Activated CD4-positive, alpha-beta T cell treated with anti-CD3 and anti-CD28 coated beads for 36 hours (primary cell): ENCODE measurements around the gene VPS26C. TPM values are rescaled to one million over a fixed set of nuclear protein-coding genes. Genes with fewer than 3 reads are reported as not detected.

Source experiments
- ATAC-seq: fragments of 200-7000 bp; cut with Tn5 transposase; one replicate; pipeline ENCODE4 v1.10.0; 2021; ENCODE audit warnings: mild to moderate bottlenecking, moderate library complexity
- CTCF ChIA-PET: fragments of 350-600 bp; sonication (Branson Sonifier 250); formaldehyde crosslinking; loops from one replicate; lab custom pipeline; 2021; ENCODE audit warnings: antibody characterized with exemption; lab: Charles Lee
- POLR2A ChIA-PET: fragments of 350-600 bp; sonication (Branson Sonifier 250); formaldehyde crosslinking; loops from one replicate; lab custom pipeline; 2021; ENCODE audit warnings: antibody characterized with exemption, inconsistent platforms; lab: Charles Lee
- DNase-seq: peaks from one replicate; pipeline ENCODE4 v3.0.0-alpha.2; 2020
- H3K27ac Mint-ChIP-seq: one replicate; pipeline ENCODE4 v1.8.0; 2021; ENCODE audit warnings: mixed read lengths
- H3K27me3 Mint-ChIP-seq: one replicate; pipeline ENCODE4 v1.8.0; 2021; ENCODE audit warnings: mixed read lengths
- H3K36me3 Mint-ChIP-seq: one replicate; pipeline ENCODE4 v1.8.0; 2021; ENCODE audit warnings: low read depth, mixed read lengths
- H3K4me1 Mint-ChIP-seq: one replicate; pipeline ENCODE4 v1.8.0; 2021; ENCODE audit warnings: mixed read lengths
- H3K4me3 Mint-ChIP-seq: one replicate; pipeline ENCODE4 v1.8.0; 2021; ENCODE audit warnings: mild to moderate bottlenecking, moderate library complexity, mixed read lengths
- H3K9me3 Mint-ChIP-seq: one replicate; pipeline ENCODE4 v1.8.0; 2021; ENCODE audit warnings: low read depth, mixed read lengths
- intact Hi-C, 2 experiments: fragments of 100-400 bp; cut with DNase I in 1 of 2; cut with micrococcal nuclease in 1 of 2; formaldehyde crosslinking; loops; one replicate each; pipeline versions ENCODE4 v1.14.2 to v1.15.1; 2022 to 2024; cut with DNase I, micrococcal nuclease
- total RNA-seq, 2 experiments: library from RNA; stranded (reverse); gene quantifications; one replicate each; pipeline ENCODE4 v1.2.3, GENCODE V29; 2021

VPS26C gene
- total RNA-seq, 2 experiments from 2014 or later = 54.8 to 61.7 TPM

- Mint-ChIP-seq H3K36me3 (peaks cover 23% of the 10 kb centered on the region), H3K27me3 (no peaks in the 10 kb centered on the region), H3K4me3 (no peak overlapping the region), H3K9me3 (no peaks in the 10 kb centered on the region), H3K27ac (no peak overlapping the region), H3K4me1 (peaks cover 32% of the 10 kb centered on the region)
- ChIA-PET POLR2A (no interaction called here), CTCF (interaction anchor here (1.1 kb wide), 1 partner anchor 90 kb away, joined by 3 read pairs; no protein-coding TSS in a partner anchor)
- intact Hi-C loops = loop anchor here (5.0 to 10.0 kb wide), 4 partner anchors 193 to 1917 kb away; partner anchors contain the start of genes PIGP (in 1 of the 2), PSMG1 (in 1 of the 2) and TTC3 (in 1 of the 2)
- DNase-seq (no peak), ATAC-seq (no peak)
These were observed 2.3 kb downstream of the VPS26C start for GRCh38 chr21:37264808-37265207.

GRCh38 chr21:37263827-37264600 lies 3.1 kb downstream of the VPS26C start:
- Mint-ChIP-seq H3K4me1 (peaks cover 36% of the 10 kb centered on the region), H3K27me3 (no peaks in the 10 kb centered on the region), H3K27ac (no peak overlapping the region), H3K9me3 (no peaks in the 10 kb centered on the region), H3K36me3 (peaks cover 23% of the 10 kb centered on the region), H3K4me3 (no peak overlapping the region)
- ChIA-PET POLR2A (no interaction called here), CTCF (interaction anchor here (1.1 kb wide), 1 partner anchor 20 kb away, joined by 3 read pairs; no protein-coding TSS in a partner anchor)
- DNase-seq (no peak), ATAC-seq (no peak)
- intact Hi-C loops = loop anchor here in 1 of 2 experiments (10.0 kb wide), 1 partner anchor 201 kb away; no protein-coding TSS in a partner anchor

GRCh38 chr21:37259426-37259825 lies 7.7 kb downstream of the VPS26C start:
- Mint-ChIP-seq H3K27me3 (no peaks in the 10 kb centered on the region), H3K27ac (no peak overlapping the region), H3K4me3 (no peak overlapping the region), H3K9me3 (no peaks in the 10 kb centered on the region), H3K4me1 (peaks cover 34% of the 10 kb centered on the region), H3K36me3 (peaks cover 23% of the 10 kb centered on the region)
- intact Hi-C loops = loop anchor here (2.0 to 5.0 kb wide), 4 partner anchors 39 to 292 kb away; partner anchors contain the start of genes DYRK1A (in 1 of the 2), HLCS (in 1 of the 2), PIGP (in 1 of the 2) and TTC3 (in 1 of the 2)
- CTCF ChIA-PET = interaction anchor here (0.7 to 1.1 kb wide), 2 partner anchors 153 to 305 kb away, joined by 3 to 5 read pairs; no protein-coding TSS in a partner anchor
- POLR2A ChIA-PET = interaction anchor here (1.0 kb wide), 1 partner anchor 8 kb away, joined by 3 read pairs; no protein-coding TSS in a partner anchor
- no peak for ATAC-seq
- no peak for DNase-seq

GRCh38 chr21:37257967-37258877 lies 8.9 kb downstream of the VPS26C start:
- intact Hi-C loops = loop anchor here (1.0 to 5.0 kb wide), 6 partner anchors 9 to 306 kb away; partner anchors contain the start of genes VPS26C (in 2 of the 2), DYRK1A (in 1 of the 2), HLCS (in 1 of the 2) and PIGP (in 1 of the 2)
- H3K4me1 Mint-ChIP-seq = peaks cover 31% of the 10 kb centered on the region

GRCh38 chr21:37257511-37257966 lies 9.6 kb downstream of the VPS26C start:
- intact Hi-C loops = loop anchor here in 1 of 2 experiments (5.0 kb wide), 1 partner anchor 290 kb away; the partner anchor contains the start of gene HLCS
- peaks cover 31% of the 10 kb centered on the region for H3K4me1 Mint-ChIP-seq

More at GRCh38 chr21:37257967-37258877, 8.9 kb downstream of the VPS26C start:
- ChIA-PET POLR2A (interaction anchor here (0.6 to 1.5 kb wide), 5 partner anchors 9 to 306 kb away, joined by 3 to 7 read pairs (median 4); partner anchors contain the start of gene VPS26C), CTCF (interaction anchor here (0.6 to 1.3 kb wide), 3 partner anchors 9 to 306 kb away, joined by 3 to 5 read pairs (median 3); partner anchors contain the start of gene VPS26C)
- peak overlapping the region; percentile 93 for H3K27ac Mint-ChIP-seq
- H3K9me3 Mint-ChIP-seq = no peaks in the 10 kb centered on the region
- H3K27me3 Mint-ChIP-seq = no peaks in the 10 kb centered on the region
- peak overlapping the region; percentile 79 for H3K4me3 Mint-ChIP-seq
- DNase-seq (peak; percentile 92), ATAC-seq (peak; percentile 87)
- H3K36me3 Mint-ChIP-seq = peaks cover 21% of the 10 kb centered on the region

GRCh38 chr21:37253991-37254390 lies 13.1 kb downstream of the VPS26C start:
- Mint-ChIP-seq H3K4me1 (peaks cover 47% of the 10 kb centered on the region), H3K9me3 (no peaks in the 10 kb centered on the region), H3K4me3 (no peak overlapping the region), H3K27ac (no peak overlapping the region), H3K27me3 (no peaks in the 10 kb centered on the region), H3K36me3 (peaks cover 12% of the 10 kb centered on the region)
- CTCF ChIA-PET = interaction anchor here (1.7 kb wide), 1 partner anchor 26 kb away, joined by 5 read pairs; no protein-coding TSS in a partner anchor
- DNase-seq (no peak), ATAC-seq (no peak)
- POLR2A ChIA-PET = no interaction called here
- intact Hi-C loops = no loop called here

More at GRCh38 chr21:37257511-37257966, 9.6 kb downstream of the VPS26C start:
- CTCF ChIA-PET = no interaction called here
- H3K36me3 Mint-ChIP-seq = peaks cover 19% of the 10 kb centered on the region
- H3K9me3 Mint-ChIP-seq = no peaks in the 10 kb centered on the region
- H3K27me3 Mint-ChIP-seq = no peaks in the 10 kb centered on the region
- POLR2A ChIA-PET = interaction anchor here (0.6 to 1.5 kb wide), 5 partner anchors 9 to 307 kb away, joined by 3 to 7 read pairs (median 4); partner anchors contain the start of gene VPS26C
- ATAC-seq (peak; percentile 52), DNase-seq (no peak)
- H3K27ac Mint-ChIP-seq = peak overlapping the region; percentile 93
- H3K4me3 Mint-ChIP-seq = peak overlapping the region; percentile 79

GRCh38 chr21:37251294-37251634 lies 15.9 kb downstream of the VPS26C start:
- Mint-ChIP-seq H3K4me3 (no peak overlapping the region), H3K36me3 (peaks cover 10% of the 10 kb centered on the region), H3K4me1 (peaks cover 48% of the 10 kb centered on the region), H3K27me3 (no peaks in the 10 kb centered on the region), H3K27ac (no peak overlapping the region), H3K9me3 (no peaks in the 10 kb centered on the region)
- ATAC-seq (no peak), DNase-seq (no peak)
- intact Hi-C loops = no loop called here
- ChIA-PET POLR2A (no interaction called here), CTCF (no interaction called here)

- POLR2A ChIA-PET = no interaction called here
- DNase-seq (no peak), ATAC-seq (no peak)
- intact Hi-C loops = no loop called here
- peaks cover 21% of the 10 kb centered on the region for H3K36me3 Mint-ChIP-seq
- no peaks in the 10 kb centered on the region for H3K9me3 Mint-ChIP-seq
- H3K27ac Mint-ChIP-seq = no peak overlapping the region
- CTCF ChIA-PET = no interaction called here
- no peak overlapping the region for H3K4me3 Mint-ChIP-seq
- peaks cover 66% of the 10 kb centered on the region for H3K4me1 Mint-ChIP-seq
- H3K27me3 Mint-ChIP-seq = no peaks in the 10 kb centered on the region
These were observed 17.8 kb downstream of the VPS26C start for GRCh38 chr21:37249112-37249904.

- ChIA-PET POLR2A (no interaction called here), CTCF (interaction anchor here (0.6 kb wide), 1 partner anchor 429 kb away, joined by 4 read pairs; no protein-coding TSS in a partner anchor)
- Mint-ChIP-seq H3K36me3 (peaks cover 19% of the 10 kb centered on the region), H3K4me3 (no peak overlapping the region), H3K4me1 (peaks cover 71% of the 10 kb centered on the region), H3K27ac (no peak overlapping the region), H3K27me3 (no peaks in the 10 kb centered on the region), H3K9me3 (no peaks in the 10 kb centered on the region)
- no peak for DNase-seq
- intact Hi-C loops = no loop called here
- ATAC-seq = no peak
These were observed 18.8 kb downstream of the VPS26C start for GRCh38 chr21:37248298-37248697.

GRCh38 chr21:37245151-37245550 lies 22.0 kb downstream of the VPS26C start:
- no peaks in the 10 kb centered on the region for H3K9me3 Mint-ChIP-seq
- no peak for DNase-seq
- H3K4me1 Mint-ChIP-seq = peaks cover 63% of the 10 kb centered on the region
- ATAC-seq = no peak
- peak overlapping the region; percentile 32 for H3K4me3 Mint-ChIP-seq
- H3K27ac Mint-ChIP-seq = peak overlapping the region; percentile 85
- H3K27me3 Mint-ChIP-seq = no peaks in the 10 kb centered on the region
- H3K36me3 Mint-ChIP-seq = peaks cover 27% of the 10 kb centered on the region
- ChIA-PET POLR2A (interaction anchor here (0.7 to 1.6 kb wide), 4 partner anchors 10 to 121 kb away, joined by 3 to 4 read pairs (median 4); no protein-coding TSS in a partner anchor), CTCF (interaction anchor here (1.4 kb wide), 1 partner anchor 17 kb away, joined by 3 read pairs; no protein-coding TSS in a partner anchor)
- intact Hi-C loops = no loop called here
